Upper lobe of left lung (tissue), 6 donors: ENCODE data around the gene ATXN2L. TPM values are rescaled to one million over a fixed set of nuclear protein-coding genes. Genes with fewer than 3 reads are reported as not detected.
A peak's percentile ranks its signal among the peaks of the same experiment; 100 is the strongest.
"Not testable (repeated sequence)": the region's sequence is repeated elsewhere in the genome, so short reads cannot be mapped to it uniquely, and the experiment has no call there.

Experiments
- ATAC-seq, 2 donors: fragments of 200-7000 bp; cut with Tn5 transposase; one replicate each; pipeline ENCODE4 v1.9.1; 2022; ENCODE audit warnings: mild to moderate bottlenecking in 2 of 2, moderate library complexity in 2 of 2; ENCODE audit not compliant: low FRiP score in 2 of 2
- DNase-seq, 2 donors: peaks; one replicate each; pipeline ENCODE4 v3.0.0-alpha.2; 2019 to 2020
- H3K27ac ChIP-seq, 4 donors: fragments of 200-600 bp; sonication (generic); one replicate each; pipeline ENCODE4 v1.5.1; 2016 to 2019
- H3K27me3 ChIP-seq, 4 donors: fragments of 200-600 bp; sonication (generic); one replicate each; pipeline ENCODE4 v1.5.1; 2017 to 2019
- H3K36me3 ChIP-seq, 4 donors: fragments of 200-600 bp; sonication (generic); one replicate each; pipeline ENCODE4 v1.5.1; 2016 to 2019
- H3K4me1 ChIP-seq, 4 donors: fragments of 200-600 bp; sonication (generic); one replicate each; pipeline ENCODE4 v1.5.1; 2018 to 2019
- H3K4me3 ChIP-seq, 4 donors: fragments of 200-600 bp; sonication (generic); one replicate each; pipeline ENCODE4 v1.5.1; 2017 to 2019; ENCODE audit warnings: mild to moderate bottlenecking in 2 of 4, moderate library complexity in 1 of 4
- H3K9me3 ChIP-seq, 4 donors: fragments of 200-600 bp; sonication (generic); one replicate each; pipeline ENCODE4 v1.5.1; 2018 to 2019
- EP300 ChIP-seq, 4 donors: sonication (generic); formaldehyde crosslinking; IDR thresholded peaks; one replicate each; pipeline ENCODE4 v1.5.1; 2017; ENCODE audit warnings: antibody characterized with exemption in 4 of 4, control low read depth in 2 of 4
- POLR2A ChIP-seq, 4 donors: fragments of 450-650 bp; IDR thresholded peaks; one replicate each; pipeline ENCODE4 v1.5.1; 2016 to 2017; ENCODE audit warnings: antibody characterized with exemption in 4 of 4, mild to moderate bottlenecking in 2 of 4
- POLR2AphosphoS5 ChIP-seq, 2 donors: sonication (generic); formaldehyde crosslinking; IDR thresholded peaks; one replicate each; pipeline ENCODE4 v1.5.1; 2017; ENCODE audit warnings: antibody characterized with exemption in 2 of 2
- WGBS, 2 donors: methylation state at CpG; one replicate each; pipeline ENCODE4 v1.1.5; 2017 to 2018; 5-methylcytosine and 5-hydroxymethylcytosine counted together
- total RNA-seq, 6 donors: library from RNA; depleted of rRNA in 4 of 6; stranded (reverse); fragments of >200 nt in 4 of 6; gene quantifications; one replicate each; pipeline versions ENCODE4 v1.1.0 to v1.2.1, GENCODE V29; 2016 to 2021
- TF ChIP-seq, protein P1 (sequence below), 6 experiments: fragments of 450-650 bp in 4 of 6; fragments of 200-600 bp in 2 of 6; sonication (generic) in 2 of 6; IDR thresholded peaks; one replicate each; pipeline ENCODE4 v1.5.1; 2016 to 2019; ENCODE audit warnings: antibody characterized with exemption in 6 of 6
- donor health status: DM: no; HTN: no; CAD: no; lungs with moderate emphysema.
- donor health status: DM: no; HTN: yes; CAD: no; lungs with severe emphysema.

Gene ATXN2L
- total RNA-seq, 6 donors from 2014 or later: 90.9 to 291 (median 128) TPM

DNA sequence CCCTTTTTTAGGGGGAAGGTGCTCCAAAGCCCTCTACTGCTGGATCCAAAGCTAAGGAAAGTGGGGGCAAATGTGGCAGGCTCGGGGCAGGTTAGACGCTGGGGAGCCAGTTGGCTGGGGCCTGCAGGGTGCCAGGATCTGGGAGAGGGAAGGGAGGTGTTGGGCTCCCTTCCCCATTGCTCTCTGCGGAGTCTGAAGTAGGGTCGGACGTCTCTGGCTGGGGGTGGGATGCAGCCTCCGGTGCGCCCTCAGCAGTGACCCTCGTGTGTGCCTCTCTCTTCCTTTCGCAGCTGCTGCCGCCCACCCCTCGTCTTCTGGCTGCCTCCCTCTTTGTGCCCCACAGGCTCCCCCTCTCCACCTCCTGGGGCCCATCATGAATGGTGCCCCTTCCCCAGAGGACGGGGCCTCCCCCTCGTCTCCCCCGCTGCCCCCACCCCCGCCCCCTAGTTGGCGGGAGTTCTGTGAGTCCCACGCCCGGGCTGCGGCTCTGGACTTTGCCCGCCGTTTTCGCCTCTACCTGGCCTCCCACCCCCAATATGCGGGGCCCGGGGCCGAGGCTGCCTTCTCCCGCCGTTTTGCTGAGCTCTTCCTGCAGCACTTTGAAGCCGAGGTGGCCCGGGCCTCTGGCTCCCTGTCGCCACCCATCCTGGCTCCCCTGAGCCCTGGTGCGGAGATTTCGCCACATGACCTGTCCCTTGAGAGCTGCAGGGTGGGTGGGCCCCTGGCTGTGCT lies 43.1 kb downstream of the ATXN2L start:
- Histone ChIP-seq H3K36me3 (peaks cover 18 to 49% (median 39%) of the 10 kb centered on the region in 4 donors), H3K27me3 (no peaks in the 10 kb centered on the region), H3K4me3 (no peak overlapping the region), H3K4me1 (peaks cover 11 to 42% (median 15%) of the 10 kb centered on the region in 4 donors), H3K27ac (no peak overlapping the region), H3K9me3 (no peaks in the 10 kb centered on the region)
- DNase-seq (peak in 1 of 2 donors; percentile 76), ATAC-seq (no peak)
- TF ChIP-seq EP300 (IDR thresholded peaks at IDR 0.05) (no peak), POLR2A (IDR thresholded peaks at IDR 0.05) (no peak), POLR2AphosphoS5 (IDR thresholded peaks at IDR 0.05) (no peak)
- WGBS, 2 donors: 76 to 80% methylated on average over 29 to 30 of the region's 32 CpGs

DNA sequence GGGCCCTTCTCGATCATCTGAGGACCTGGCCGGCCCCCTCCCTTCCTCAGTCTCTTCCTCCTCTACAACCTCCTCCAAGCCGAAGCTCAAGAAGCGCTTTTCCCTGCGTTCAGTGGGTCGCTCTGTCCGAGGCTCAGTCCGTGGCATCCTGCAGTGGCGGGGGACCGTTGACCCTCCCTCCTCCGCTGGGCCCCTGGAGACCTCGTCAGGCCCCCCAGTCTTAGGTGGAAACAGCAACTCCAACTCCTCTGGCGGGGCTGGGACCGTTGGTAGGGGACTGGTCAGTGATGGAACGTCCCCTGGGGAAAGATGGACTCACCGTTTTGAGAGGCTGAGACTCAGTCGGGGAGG lies 43.6 kb downstream of the ATXN2L start:
- H3K36me3 ChIP-seq: peaks cover 18 to 55% (median 44%) of the 10 kb centered on the region in 4 donors
- 87 to 88% methylated on average over 12 to 17 of the region's 17 CpGs for WGBS, 2 donors
- ATAC-seq (no peak), DNase-seq (no peak)
- TF ChIP-seq POLR2A (IDR thresholded peaks at IDR 0.05) (no peak), EP300 (IDR thresholded peaks at IDR 0.05) (no peak), POLR2AphosphoS5 (IDR thresholded peaks at IDR 0.05) (no peak)
- TF ChIP-seq, protein P1, sequence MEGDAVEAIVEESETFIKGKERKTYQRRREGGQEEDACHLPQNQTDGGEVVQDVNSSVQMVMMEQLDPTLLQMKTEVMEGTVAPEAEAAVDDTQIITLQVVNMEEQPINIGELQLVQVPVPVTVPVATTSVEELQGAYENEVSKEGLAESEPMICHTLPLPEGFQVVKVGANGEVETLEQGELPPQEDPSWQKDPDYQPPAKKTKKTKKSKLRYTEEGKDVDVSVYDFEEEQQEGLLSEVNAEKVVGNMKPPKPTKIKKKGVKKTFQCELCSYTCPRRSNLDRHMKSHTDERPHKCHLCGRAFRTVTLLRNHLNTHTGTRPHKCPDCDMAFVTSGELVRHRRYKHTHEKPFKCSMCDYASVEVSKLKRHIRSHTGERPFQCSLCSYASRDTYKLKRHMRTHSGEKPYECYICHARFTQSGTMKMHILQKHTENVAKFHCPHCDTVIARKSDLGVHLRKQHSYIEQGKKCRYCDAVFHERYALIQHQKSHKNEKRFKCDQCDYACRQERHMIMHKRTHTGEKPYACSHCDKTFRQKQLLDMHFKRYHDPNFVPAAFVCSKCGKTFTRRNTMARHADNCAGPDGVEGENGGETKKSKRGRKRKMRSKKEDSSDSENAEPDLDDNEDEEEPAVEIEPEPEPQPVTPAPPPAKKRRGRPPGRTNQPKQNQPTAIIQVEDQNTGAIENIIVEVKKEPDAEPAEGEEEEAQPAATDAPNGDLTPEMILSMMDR (IDR thresholded peaks at IDR 0.05): no peak
- H3K27me3 ChIP-seq: no peaks in the 10 kb centered on the region
- no peak overlapping the region for H3K4me3 ChIP-seq
- H3K9me3 ChIP-seq: no peaks in the 10 kb centered on the region
- H3K4me1 ChIP-seq: peaks cover 11 to 42% (median 15%) of the 10 kb centered on the region in 4 donors
- no peak overlapping the region for H3K27ac ChIP-seq

- Histone ChIP-seq H3K4me3 (no peak overlapping the region), H3K27ac (no peak overlapping the region), H3K9me3 (no peaks in the 10 kb centered on the region), H3K4me1 (peaks cover 11 to 37% (median 15%) of the 10 kb centered on the region in 4 donors), H3K36me3 (peaks cover 18 to 63% (median 52%) of the 10 kb centered on the region in 4 donors), H3K27me3 (no peaks in the 10 kb centered on the region)
- TF ChIP-seq, protein P1 (IDR thresholded peaks at IDR 0.05): no peak
- no peak for TF ChIP-seq POLR2AphosphoS5 (IDR thresholded peaks at IDR 0.05)
- TF ChIP-seq EP300 (IDR thresholded peaks at IDR 0.05): no peak
- no peak for TF ChIP-seq POLR2A (IDR thresholded peaks at IDR 0.05)
- WGBS, 2 donors: 90 to 91% methylated on average over 13 of the region's 13 CpGs
- DNase-seq (no peak), ATAC-seq (no peak)
Measured at GRCh38 chr16:28867241-28867640, 44.4 kb downstream of the ATXN2L start.

- WGBS, 2 donors: 89 to 98% methylated on average over 9 of the region's 9 CpGs
- H3K4me1 ChIP-seq: peaks cover 11 to 33% (median 14%) of the 10 kb centered on the region in 4 donors
- ATAC-seq, H3K27me3 ChIP-seq, H3K9me3 ChIP-seq, H3K27ac ChIP-seq, H3K4me3 ChIP-seq, DNase-seq: not testable (repeated sequence)
- peaks cover 18 to 67% (median 55%) of the 10 kb centered on the region in 4 donors for H3K36me3 ChIP-seq
Measured at GRCh38 chr16:28867646-28868045, 44.8 kb downstream of the ATXN2L start.

- no peak overlapping the region for H3K27ac ChIP-seq
- TF ChIP-seq POLR2A (IDR thresholded peaks at IDR 0.05): no peak
- no peak for TF ChIP-seq EP300 (IDR thresholded peaks at IDR 0.05)
- H3K36me3 ChIP-seq: peaks cover 18 to 81% (median 62%) of the 10 kb centered on the region in 4 donors
- no peak overlapping the region for H3K4me3 ChIP-seq
- H3K4me1 ChIP-seq: peaks cover 11 to 24% (median 11%) of the 10 kb centered on the region in 4 donors
- 92 to 95% methylated on average over 3 to 11 of the region's 11 CpGs for WGBS, 2 donors
- H3K27me3 ChIP-seq: no peaks in the 10 kb centered on the region
- H3K9me3 ChIP-seq: no peaks in the 10 kb centered on the region
- DNase-seq: no peak
- no peak for ATAC-seq
Measured at GRCh38 chr16:28869201-28869600, 46.4 kb downstream of the ATXN2L start.

DNA sequence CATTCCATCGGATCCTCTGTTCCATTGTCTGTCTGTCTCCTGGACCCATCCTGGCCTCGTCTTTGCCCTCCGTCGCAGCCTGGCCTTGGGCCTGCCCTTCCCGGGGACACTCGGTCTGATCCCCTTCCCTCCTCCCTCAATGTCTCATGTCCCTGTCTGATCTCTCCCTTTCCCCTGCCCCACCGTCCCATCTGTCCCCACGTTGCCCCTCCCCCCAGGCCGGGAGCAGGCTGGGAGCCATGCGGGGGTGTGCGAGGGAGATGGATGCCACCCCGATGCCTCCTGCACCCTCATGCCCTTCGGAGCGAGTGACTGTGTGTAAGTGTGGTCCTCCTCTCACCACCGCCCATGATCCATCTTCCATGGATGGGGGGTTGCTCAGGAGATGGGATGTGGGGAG lies 50.2 kb downstream of the ATXN2L start:
- Histone ChIP-seq H3K36me3 (peaks cover 18 to 66% (median 54%) of the 10 kb centered on the region in 4 donors), H3K27me3 (no peaks in the 10 kb centered on the region), H3K9me3 (no peaks in the 10 kb centered on the region), H3K4me1 (no peaks in the 10 kb centered on the region), H3K4me3 (no peak overlapping the region), H3K27ac (no peak overlapping the region)
- TF ChIP-seq, protein P1 (IDR thresholded peaks at IDR 0.05): no peak
- no peak for TF ChIP-seq POLR2A (IDR thresholded peaks at IDR 0.05)
- TF ChIP-seq EP300 (IDR thresholded peaks at IDR 0.05): no peak
- no peak for TF ChIP-seq POLR2AphosphoS5 (IDR thresholded peaks at IDR 0.05)
- DNase-seq: no peak
- no peak for ATAC-seq
- 87 to 95% methylated on average over 10 to 15 of the region's 15 CpGs for WGBS, 2 donors
